Keratinocyte (primary cell): ENCODE data around the gene EVC. TPM values are rescaled to one million over a fixed set of nuclear protein-coding genes. Genes with fewer than 3 reads are reported as not detected.

ENCODE experiments used
- DNase-seq: peaks from one replicate; pipeline ENCODE4 v3.0.0-alpha.2; 2011; ENCODE audit warnings: low read depth, missing footprints, low spot score
- FAIRE-seq: peaks from 2 replicates; lab custom pipeline; 2011; peaks lifted over from hg19 to GRCh38; lab: Jason Lieb, UNC
- H2AFZ ChIP-seq: 2 replicates; pipeline ENCODE4 v1.6.0; 2012; ENCODE audit warnings: low read length, control low read depth, inconsistent platforms; ENCODE audit not compliant: control insufficient read depth
- H3K27ac ChIP-seq: 2 replicates; pipeline ENCODE4 v1.5.1; 2011; ENCODE audit warnings: low read length; ENCODE audit not compliant: control insufficient read depth, insufficient read depth
- H3K27me3 ChIP-seq: 3 replicates; pipeline ENCODE4 v1.6.0; 2011; ENCODE audit warnings: low read length; ENCODE audit not compliant: control insufficient read depth, insufficient read depth; ENCODE audit errors: extremely low read depth
- H3K36me3 ChIP-seq, 2 experiments: 2 replicates in 1 of 2; 3 replicates in 1 of 2; pipeline ENCODE4 v1.5.1; 2011; ENCODE audit warnings: low read length in 2 of 2, mild to moderate bottlenecking in 1 of 2; ENCODE audit not compliant: control insufficient read depth in 2 of 2, insufficient read depth in 2 of 2; ENCODE audit errors: extremely low read depth in 1 of 2
- H3K4me1 ChIP-seq: 3 replicates; pipeline ENCODE4 v1.5.1; 2011; ENCODE audit warnings: low read length; ENCODE audit not compliant: control insufficient read depth, insufficient read depth; ENCODE audit errors: extremely low read depth
- H3K4me2 ChIP-seq: 3 replicates; pipeline ENCODE4 v1.6.0; 2011; ENCODE audit warnings: low read depth, low read length; ENCODE audit not compliant: control insufficient read depth, insufficient read depth; ENCODE audit errors: extremely low read depth
- H3K4me3 ChIP-seq, 3 experiments: fragments of 200-600 bp in 1 of 3; sonication (generic) in 1 of 3; 2 replicates in 2 of 3; 3 replicates in 1 of 3; pipeline ENCODE4 v1.5.1; 2011 to 2016; ENCODE audit warnings: low read length in 3 of 3, mild to moderate bottlenecking in 3 of 3, control low read depth in 2 of 3, inconsistent platforms in 1 of 3, low read depth in 1 of 3, mixed read lengths in 1 of 3, mixed run types in 1 of 3, moderate library complexity in 1 of 3; ENCODE audit not compliant: control insufficient read depth in 2 of 3, insufficient read depth in 2 of 3; ENCODE audit errors: extremely low read depth in 1 of 3
- H3K79me2 ChIP-seq: 2 replicates; pipeline ENCODE4 v1.6.0; 2012; ENCODE audit warnings: low read length; ENCODE audit not compliant: control insufficient read depth, insufficient read depth
- H3K9ac ChIP-seq: 3 replicates; pipeline ENCODE4 v1.6.0; 2011; ENCODE audit warnings: low read length; ENCODE audit not compliant: control insufficient read depth, insufficient read depth; ENCODE audit errors: extremely low read depth
- H3K9me1 ChIP-seq: 3 replicates; pipeline ENCODE4 v1.6.0; 2011; ENCODE audit warnings: low read length; ENCODE audit not compliant: control insufficient read depth, insufficient read depth; ENCODE audit errors: extremely low read depth
- H3K9me3 ChIP-seq: 2 replicates; pipeline ENCODE4 v1.5.1; 2012; ENCODE audit warnings: low read depth, low read length; ENCODE audit not compliant: control insufficient read depth
- H4K20me1 ChIP-seq: 3 replicates; pipeline ENCODE4 v1.6.0; 2011; ENCODE audit warnings: low read length; ENCODE audit not compliant: control insufficient read depth, insufficient read depth; ENCODE audit errors: extremely low read depth
- CTCF ChIP-seq, 3 experiments: IDR thresholded peaks in 1 of 3; conservative IDR thresholded peaks in 1 of 3; optimal IDR thresholded peaks in 1 of 3; 2 replicates in 2 of 3; 3 replicates in 1 of 3; pipeline versions ENCODE3 to v1.5.1; 2011; ENCODE audit warnings: low read length in 3 of 3, mild to moderate bottlenecking in 3 of 3, moderate library complexity in 2 of 3, control low read depth in 1 of 3, inconsistent platforms in 1 of 3; ENCODE audit not compliant: insufficient read depth in 2 of 3; ENCODE audit errors: extremely low read depth in 1 of 3
- EZH2 ChIP-seq: IDR thresholded peaks from one replicate; pipeline ENCODE4 v1.6.1; 2012; ENCODE audit warnings: inconsistent platforms, mild to moderate bottlenecking, low read length, moderate library complexity
- dilution Hi-C: fragments of 300-500 bp; cut with MboI; formaldehyde crosslinking; loops from one replicate; pipeline ENCODE4 v1.7.0; 2020; ENCODE audit warnings: low sequenced_read_pairs; ENCODE audit not compliant: extremely low pct_ligation_motif_present
- polyA plus RNA-seq, 5 experiments: library from polyadenylated mRNA; depleted of rRNA in 3 of 5; stranded (reverse) in 3 of 5; stranded (forward) in 1 of 5; unstranded in 1 of 5; fragments of >200 nt; gene quantifications; 1 replicate in 1 of 5; 2 replicates in 3 of 5; 3 replicates in 1 of 5; pipeline versions ENCODE4 v1.2.1 to v1.2.3, GENCODE V29; 2011 to 2012; ENCODE audit warnings: missing spikeins in 2 of 5, low read depth in 1 of 5, low replicate concordance in 1 of 5

EVC gene
- polyA plus RNA-seq, 1 donor (not counting 4 experiments of a cell fraction or from before 2014, with no cell fraction given) = 7.3 TPM

- dilution Hi-C loops = no loop called here
- no peak overlapping the region for H3K4me3 ChIP-seq
- peak overlapping the region; percentile 0 for H3K4me2 ChIP-seq
- no peaks in the 10 kb centered on the region for H3K79me2 ChIP-seq
- H3K9ac ChIP-seq = no peak overlapping the region
- TF ChIP-seq CTCF (optimal IDR thresholded peaks at IDR 0.05 in 1 of 3, IDR thresholded peaks at IDR 0.05 in 1 of 3, conservative IDR thresholded peaks at IDR 0.05 in 1 of 3; ENCODE audit: extremely low read depth in 1 of 3, insufficient read depth in 2 of 3, low read length in 3 of 3) (no peak), EZH2 (no peak)
- no peaks in the 10 kb centered on the region for H3K27me3 ChIP-seq
- H3K36me3 ChIP-seq = peaks cover 21 to 46% of the 10 kb centered on the region in 2 experiments
- peaks cover 18% of the 10 kb centered on the region for H3K4me1 ChIP-seq
- peaks cover 3% of the 10 kb centered on the region for H3K9me3 ChIP-seq
- no peaks in the 10 kb centered on the region for H3K9me1 ChIP-seq
- peak; percentile 59 for FAIRE-seq
- H3K27ac ChIP-seq = peak overlapping the region; percentile 58
- no peaks in the 10 kb centered on the region for H4K20me1 ChIP-seq
- no peak for DNase-seq
- no peak overlapping the region for H2AFZ ChIP-seq
Observed at GRCh38 chr4:5747738-5748375, 36.9 kb downstream of the EVC start.

GRCh38 chr4:5749568-5749967 is 38.6 kb downstream of the EVC start:
- Histone ChIP-seq H3K9me3 (no peaks in the 10 kb centered on the region), H3K36me3 (peaks cover 23 to 46% of the 10 kb centered on the region in 2 experiments), H3K9me1 (no peaks in the 10 kb centered on the region), H2AFZ (no peak overlapping the region), H4K20me1 (no peaks in the 10 kb centered on the region), H3K9ac (no peak overlapping the region), H3K4me2 (no peak overlapping the region), H3K27ac (no peak overlapping the region), H3K79me2 (no peaks in the 10 kb centered on the region), H3K4me1 (peaks cover 25% of the 10 kb centered on the region), H3K27me3 (no peaks in the 10 kb centered on the region), H3K4me3 (no peak overlapping the region)
- DNase-seq = no peak
- no peak for FAIRE-seq
- TF ChIP-seq CTCF (optimal IDR thresholded peaks at IDR 0.05 in 1 of 3, IDR thresholded peaks at IDR 0.05 in 1 of 3, conservative IDR thresholded peaks at IDR 0.05 in 1 of 3; ENCODE audit: extremely low read depth in 1 of 3, insufficient read depth in 2 of 3, low read length in 3 of 3) (no peak), EZH2 (no peak)
- dilution Hi-C loops = no loop called here
